Vagina (tissue), 2 donors: ENCODE data around the gene ATG4A.

Source experiments
- CTCF ChIP-seq, 3 experiments: fragments of 450-650 bp in 2 of 3; fragments of 200-600 bp in 1 of 3; sonication (generic) in 1 of 3; IDR thresholded peaks; one replicate each; pipeline ENCODE4 v1.5.1; 2017 to 2019; ENCODE audit warnings: antibody characterized with exemption in 3 of 3, mild to moderate bottlenecking in 2 of 3, moderate library complexity in 2 of 3
- POLR2A ChIP-seq, 2 donors: fragments of 450-650 bp; IDR thresholded peaks; one replicate each; pipeline ENCODE4 v1.6.1; 2017; ENCODE audit warnings: antibody characterized with exemption in 2 of 2, mild to moderate bottlenecking in 2 of 2, moderate library complexity in 2 of 2
- POLR2AphosphoS5 ChIP-seq, 2 donors: sonication (generic); formaldehyde crosslinking; IDR thresholded peaks; one replicate each; pipeline ENCODE4 v1.9.0; 2017; ENCODE audit warnings: antibody characterized with exemption in 2 of 2, mild to moderate bottlenecking in 2 of 2, low read depth in 1 of 2; ENCODE audit not compliant: insufficient read depth in 1 of 2

- TF ChIP-seq CTCF (IDR thresholded peaks at IDR 0.05) (peak in 1 of 3 experiments; percentile 50), POLR2A (IDR thresholded peaks at IDR 0.05) (no peak), POLR2AphosphoS5 (IDR thresholded peaks at IDR 0.05; ENCODE audit: insufficient read depth in 1 of 2, low read depth in 1 of 2) (no peak)
Observed at GRCh38 chrX:108199691-108200090, 108.1 kb downstream of the ATG4A start.
